Cardiac fibroblast (primary cell): ENCODE data around the gene VASH1.

Experiments used
- DNase-seq, 2 donors: peaks; one replicate each; pipeline versions ENCODE4 v3.0.0 to v3.0.0-alpha.2; 2010; ENCODE audit warnings: low read depth in 2 of 2
- H3K4me3 ChIP-seq, 2 donors: replicated peaks in 1 of 2; 1 replicate in 1 of 2; 2 replicates in 1 of 2; pipeline ENCODE4 v1.5.1; 2011; ENCODE audit warnings: low read depth in 2 of 2, low read length in 2 of 2, mild to moderate bottlenecking in 2 of 2, moderate library complexity in 1 of 2
- TF ChIP-seq, protein P1 (sequence below): IDR thresholded peaks from one replicate; pipeline ENCODE4 v1.5.1; 2011; ENCODE audit warnings: low read depth, mild to moderate bottlenecking, low read length, inconsistent platforms

VASH1 gene

DNA sequence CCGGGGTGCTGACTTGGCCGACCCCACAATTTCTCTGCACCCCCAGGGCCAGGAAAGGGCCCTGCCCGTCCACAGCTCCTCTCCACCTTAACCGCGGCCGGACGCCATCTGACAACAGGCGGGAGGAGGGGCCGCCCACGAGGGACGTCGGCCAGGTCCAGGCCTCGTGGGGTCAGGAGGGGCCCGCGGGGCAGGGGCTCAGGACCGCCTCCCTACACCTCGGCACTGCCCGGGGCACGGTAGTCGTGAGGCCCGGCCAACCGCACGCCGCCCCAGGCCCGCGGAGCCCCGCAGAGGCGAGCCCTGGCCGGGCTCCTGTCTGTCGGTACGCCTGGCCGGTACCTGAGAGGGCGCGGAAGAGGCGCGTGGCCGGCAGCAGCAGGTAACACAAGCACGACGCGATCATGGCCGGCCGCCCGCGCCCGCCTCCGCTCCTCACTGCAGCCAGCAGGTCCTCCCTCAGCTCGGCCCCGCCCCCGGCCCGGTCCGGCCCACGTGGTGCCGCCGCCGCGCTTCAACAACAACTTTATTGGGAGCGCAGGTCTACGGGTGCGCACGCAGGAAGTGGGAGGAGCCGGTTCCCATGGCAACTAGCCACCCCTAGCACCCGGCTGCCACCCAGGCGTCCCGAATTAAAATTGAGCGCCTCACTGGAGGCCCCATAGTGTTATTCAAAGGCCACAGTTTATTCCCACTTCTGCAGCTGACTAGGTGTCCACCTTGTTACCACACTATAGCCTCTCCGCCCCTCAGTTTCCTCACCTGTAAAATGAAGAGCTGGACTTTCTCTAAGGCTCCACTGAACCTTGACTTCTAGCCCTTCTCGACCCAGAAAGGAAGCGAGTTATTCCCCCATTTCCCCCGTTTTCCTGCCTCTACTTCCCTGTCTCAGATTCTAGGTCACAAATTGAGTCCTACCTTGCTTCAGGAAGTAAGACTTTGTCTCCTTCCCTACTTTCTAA, 51.4 kb downstream of the VASH1 start, which contains the start of gene ANGEL1:
ANGEL1 (minus strand) TSS at position 461 of the 962 bp plus-strand sequence; CDS start at position 406, 55 bp downstream.
- H3K4me3 ChIP-seq, result peak within 1 kb of the TSS; percentile 82 to 83
- peak; percentile 96 to 97 for DNase-seq
- TF ChIP-seq, protein P1, sequence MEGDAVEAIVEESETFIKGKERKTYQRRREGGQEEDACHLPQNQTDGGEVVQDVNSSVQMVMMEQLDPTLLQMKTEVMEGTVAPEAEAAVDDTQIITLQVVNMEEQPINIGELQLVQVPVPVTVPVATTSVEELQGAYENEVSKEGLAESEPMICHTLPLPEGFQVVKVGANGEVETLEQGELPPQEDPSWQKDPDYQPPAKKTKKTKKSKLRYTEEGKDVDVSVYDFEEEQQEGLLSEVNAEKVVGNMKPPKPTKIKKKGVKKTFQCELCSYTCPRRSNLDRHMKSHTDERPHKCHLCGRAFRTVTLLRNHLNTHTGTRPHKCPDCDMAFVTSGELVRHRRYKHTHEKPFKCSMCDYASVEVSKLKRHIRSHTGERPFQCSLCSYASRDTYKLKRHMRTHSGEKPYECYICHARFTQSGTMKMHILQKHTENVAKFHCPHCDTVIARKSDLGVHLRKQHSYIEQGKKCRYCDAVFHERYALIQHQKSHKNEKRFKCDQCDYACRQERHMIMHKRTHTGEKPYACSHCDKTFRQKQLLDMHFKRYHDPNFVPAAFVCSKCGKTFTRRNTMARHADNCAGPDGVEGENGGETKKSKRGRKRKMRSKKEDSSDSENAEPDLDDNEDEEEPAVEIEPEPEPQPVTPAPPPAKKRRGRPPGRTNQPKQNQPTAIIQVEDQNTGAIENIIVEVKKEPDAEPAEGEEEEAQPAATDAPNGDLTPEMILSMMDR, result no peak

DNA sequence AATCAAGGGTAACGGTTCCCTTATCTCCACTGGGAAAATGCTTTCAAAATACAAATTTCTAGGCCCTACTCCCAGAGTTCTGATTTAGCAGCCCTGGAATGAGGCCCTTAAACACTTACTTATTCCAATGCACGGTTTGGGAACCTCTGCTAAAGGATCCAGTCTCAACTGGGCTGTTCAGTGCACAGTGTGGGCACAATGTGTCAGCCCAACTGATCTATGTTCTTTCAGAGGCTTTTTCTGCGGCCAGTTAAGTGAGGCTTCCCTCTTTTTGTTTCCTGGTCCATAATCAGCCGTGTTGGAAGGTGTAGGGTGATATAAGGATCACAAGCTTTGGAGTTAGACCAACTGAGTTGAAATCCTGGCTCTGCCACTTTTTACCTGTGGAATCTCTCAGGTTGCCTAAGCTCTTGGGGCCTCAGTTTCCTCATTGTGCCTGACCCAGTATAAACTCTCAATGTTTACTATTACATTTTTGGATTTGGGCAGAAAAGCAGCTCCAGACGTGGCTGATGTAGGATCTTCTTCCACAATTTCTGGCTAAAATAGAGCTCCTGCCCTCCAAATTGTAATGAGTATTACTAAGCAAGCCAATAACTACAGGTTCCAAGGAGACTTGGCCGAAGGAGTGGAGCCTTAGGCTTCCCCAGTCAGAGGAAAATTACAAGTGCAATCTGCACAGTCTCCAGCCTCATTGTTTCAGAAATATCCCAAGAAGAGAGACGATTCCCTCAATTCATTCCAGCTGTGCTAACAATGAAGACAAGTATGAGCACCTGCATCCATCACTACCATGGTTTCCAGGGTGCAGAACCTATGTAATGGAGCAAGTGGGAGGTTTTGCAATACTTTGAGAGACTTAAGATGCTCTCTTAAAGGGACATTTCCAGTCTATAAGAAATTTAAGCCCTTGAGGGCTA, 53.7 kb downstream of the VASH1 start:
- H3K4me3 ChIP-seq, result no peak overlapping the region
- TF ChIP-seq, protein P1, result no peak
- DNase-seq, result no peak

DNA sequence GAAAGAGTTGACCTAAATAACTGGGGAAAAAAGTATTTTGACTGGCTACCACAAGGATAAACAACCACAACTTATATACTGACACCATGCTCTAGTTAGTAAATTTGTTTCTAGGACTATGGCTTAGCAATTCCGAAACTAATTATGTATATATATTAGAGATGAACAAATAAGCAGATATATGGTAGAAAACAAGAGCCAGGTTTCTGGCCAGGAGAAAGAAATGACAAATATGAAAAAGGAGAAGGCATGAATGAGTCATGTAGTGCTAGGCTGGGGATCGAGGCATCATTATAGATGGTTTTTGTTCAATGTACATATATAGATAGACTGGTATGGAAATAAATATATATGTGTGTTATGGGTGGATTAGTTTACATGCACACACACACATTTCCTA, 59.4 kb downstream of the VASH1 start:
- DNase-seq, result no peak

DNA sequence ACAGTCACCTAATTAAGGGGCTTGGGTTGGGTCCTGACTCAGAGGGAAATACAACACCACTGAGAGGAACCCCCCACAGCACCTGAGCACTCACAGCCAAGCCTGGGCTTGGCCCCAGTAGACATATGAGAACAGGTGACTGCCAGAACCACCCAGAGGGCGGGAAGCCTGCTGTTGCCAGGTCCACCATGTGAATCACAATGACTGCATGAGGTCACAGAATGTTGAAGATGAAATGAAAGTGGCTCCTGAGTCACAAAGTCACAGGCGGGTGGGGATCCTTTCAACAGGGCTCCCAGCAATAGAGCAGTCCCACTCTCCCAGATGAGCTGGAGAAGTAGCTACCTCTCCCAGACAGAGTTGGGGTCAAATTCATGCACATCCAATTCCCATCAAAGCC, 64.9 kb downstream of the VASH1 start, which contains the start of gene LRRC74A:
LRRC74A (plus strand) TSS at position 287 of the 400 bp plus-strand sequence. CDS start 290 bp downstream, outside the sequence.
- DNase-seq, result no peak
- TF ChIP-seq, protein P1, result no peak
- no peak within 1 kb of the TSS for H3K4me3 ChIP-seq

More for the DNA sequence above, 59.4 kb downstream of the VASH1 start:
- TF ChIP-seq, protein P1, result no peak
- H3K4me3 ChIP-seq, result no peak overlapping the region

DNA sequence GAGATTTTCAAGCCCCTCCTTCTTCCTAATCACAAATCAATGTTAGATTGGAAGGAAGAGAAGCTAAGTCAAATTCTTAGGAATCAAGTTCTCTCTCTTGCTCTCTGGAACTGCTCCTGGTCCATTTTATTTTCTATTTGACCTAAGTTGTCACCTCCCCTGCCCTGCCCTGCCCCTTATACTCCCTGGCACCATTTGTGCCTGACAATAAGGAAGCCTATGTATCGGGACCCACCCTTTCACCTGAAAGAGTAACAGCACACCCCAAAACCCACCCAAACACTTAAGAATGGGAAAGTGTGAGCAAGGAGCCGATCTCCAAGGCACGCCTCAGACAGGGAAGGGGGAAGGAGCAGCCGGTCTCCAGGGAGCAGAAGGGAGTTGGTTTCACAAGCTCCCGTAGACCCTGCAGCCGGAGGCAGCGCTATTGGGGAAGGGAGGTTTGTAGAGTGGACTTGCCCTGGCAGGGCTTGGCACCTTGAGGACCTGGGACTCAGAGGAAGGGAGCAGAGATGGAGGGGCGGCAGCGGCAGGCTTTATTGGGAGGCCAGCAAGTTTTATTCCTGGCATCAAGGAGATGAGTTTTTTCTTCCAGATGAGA, 66.5 kb downstream of the VASH1 start:
- peak overlapping the region; percentile 20 to 26 for H3K4me3 ChIP-seq
- peak; percentile 37 to 51 for DNase-seq

More for the DNA sequence above, 66.5 kb downstream of the VASH1 start:
- TF ChIP-seq, protein P1, result no peak
